Endodermal cell (in vitro differentiated cells): ENCODE data around the gene PNPLA2. TPM values are rescaled to one million over a fixed set of nuclear protein-coding genes. Genes with fewer than 3 reads are reported as not detected.

Experiments used
- DNase-seq: peaks from one replicate; pipeline ENCODE4 v3.0.0-alpha.2; 2017
- H3K27ac ChIP-seq: 2 replicates; pipeline ENCODE4 v1.5.1; 2013; ENCODE audit warnings: mild to moderate bottlenecking, low read depth, low read length, moderate library complexity
- H3K27me3 ChIP-seq: 2 replicates; pipeline ENCODE4 v1.6.1; 2013; ENCODE audit warnings: mild to moderate bottlenecking, low read length, moderate library complexity; ENCODE audit not compliant: insufficient read depth, control insufficient read depth, poor library complexity, severe bottlenecking
- H3K36me3 ChIP-seq: 2 replicates; pipeline ENCODE4 v1.7.0; 2013; ENCODE audit warnings: mild to moderate bottlenecking, low read length, moderate library complexity; ENCODE audit not compliant: control insufficient read depth, insufficient read depth
- H3K4me1 ChIP-seq: one replicate; pipeline ENCODE4 v1.7.0; 2013; ENCODE audit warnings: low read length; ENCODE audit not compliant: control insufficient read depth, insufficient read depth
- H3K4me3 ChIP-seq: 2 replicates; pipeline ENCODE4 v1.5.1; 2013; ENCODE audit warnings: mild to moderate bottlenecking, low read length, moderate library complexity
- H3K9ac ChIP-seq: 2 replicates; pipeline ENCODE4 v1.6.1; 2013; ENCODE audit warnings: mild to moderate bottlenecking, low read length, moderate library complexity; ENCODE audit not compliant: poor library complexity, severe bottlenecking; ENCODE audit errors: extremely low read depth
- H3K9me3 ChIP-seq: 2 replicates; pipeline ENCODE4 v1.6.1; 2013; ENCODE audit warnings: mild to moderate bottlenecking, low read length, moderate library complexity; ENCODE audit not compliant: control insufficient read depth
- H3K27ac Mint-ChIP-seq: 2 replicates; pipeline ENCODE4 v1.8.0; 2020; ENCODE audit warnings: mixed read lengths
- H3K27me3 Mint-ChIP-seq: 2 replicates; pipeline ENCODE4 v1.8.0; 2021; ENCODE audit warnings: mild to moderate bottlenecking, mixed read lengths; ENCODE audit not compliant: insufficient read depth
- H3K36me3 Mint-ChIP-seq: 2 replicates; pipeline ENCODE4 v1.8.0; 2020; ENCODE audit warnings: low read depth, mixed read lengths
- H3K4me1 Mint-ChIP-seq: 2 replicates; pipeline ENCODE4 v1.8.0; 2020; ENCODE audit warnings: mixed read lengths
- H3K4me3 Mint-ChIP-seq: 2 replicates; pipeline ENCODE4 v1.8.0; 2020; ENCODE audit warnings: mild to moderate bottlenecking, moderate library complexity, mixed read lengths
- H3K9me3 Mint-ChIP-seq: 2 replicates; pipeline ENCODE4 v1.8.0; 2020; ENCODE audit warnings: mild to moderate bottlenecking, mixed read lengths
- WGBS, 2 experiments: methylation state at CpG; one replicate each; pipeline versions ENCODE4 v1.1.5 to v1.1.7; 2013; ENCODE audit warnings: missing lambda C conversion rate in 2 of 2, mixed read lengths in 1 of 2; ENCODE audit not compliant: insufficient coverage in 1 of 2, insufficient read length in 1 of 2; 5-methylcytosine and 5-hydroxymethylcytosine counted together
- total RNA-seq, 2 donors: library from RNA; stranded (reverse); fragmentation: NEBNext Ultra II Directional in 1 of 2; extraction: Animal tissue kit (Norgen Biotek cat#: 25700) in 1 of 2; gene quantifications; 2 replicates in 1 of 2; 3 replicates in 1 of 2; pipeline ENCODE4 v1.2.1, GENCODE V29; 2021
- TF ChIP-seq, protein P1 (sequence below): fragments of 200-600 bp; sonication (generic); conservative IDR thresholded peaks from 2 replicates; pipeline ENCODE4 v1.5.0; 2021; ENCODE audit warnings: antibody characterized with exemption, mild to moderate bottlenecking

The PNPLA2 gene
- total RNA-seq, 2 donors from 2014 or later: 77.0 to 77.6 TPM

DNA sequence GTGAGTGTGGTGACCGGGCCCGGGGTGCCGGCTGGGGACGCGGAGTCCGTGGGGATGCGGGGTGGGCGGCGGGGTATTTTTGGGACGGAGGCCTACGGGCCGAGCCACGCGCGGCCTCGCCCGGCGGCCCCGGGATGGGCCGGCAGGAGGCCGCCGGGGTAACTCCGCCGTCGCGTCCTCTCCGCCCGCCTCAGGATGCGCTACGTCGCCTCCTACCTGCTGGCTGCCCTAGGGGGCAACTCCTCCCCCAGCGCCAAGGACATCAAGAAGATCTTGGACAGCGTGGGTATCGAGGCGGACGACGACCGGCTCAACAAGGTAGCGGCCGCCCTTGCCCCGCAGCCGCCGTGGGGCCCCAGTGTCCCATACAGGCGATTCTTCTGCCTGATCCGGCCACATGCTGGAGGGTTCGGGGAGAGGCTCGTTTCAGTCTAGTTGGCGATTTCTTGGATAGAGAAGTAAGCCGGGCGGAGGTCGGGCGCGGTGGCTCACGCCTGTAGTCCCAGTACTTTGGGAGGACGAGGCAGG is 8.6 kb upstream of the PNPLA2 start:
- peak overlapping the region; percentile 94 for H3K9ac ChIP-seq
- peak overlapping the region; percentile 38 for H3K27ac ChIP-seq
- H3K4me1 ChIP-seq: no peaks in the 10 kb centered on the region
- H3K36me3 ChIP-seq: peaks cover 31% of the 10 kb centered on the region
- TF ChIP-seq, protein P1, sequence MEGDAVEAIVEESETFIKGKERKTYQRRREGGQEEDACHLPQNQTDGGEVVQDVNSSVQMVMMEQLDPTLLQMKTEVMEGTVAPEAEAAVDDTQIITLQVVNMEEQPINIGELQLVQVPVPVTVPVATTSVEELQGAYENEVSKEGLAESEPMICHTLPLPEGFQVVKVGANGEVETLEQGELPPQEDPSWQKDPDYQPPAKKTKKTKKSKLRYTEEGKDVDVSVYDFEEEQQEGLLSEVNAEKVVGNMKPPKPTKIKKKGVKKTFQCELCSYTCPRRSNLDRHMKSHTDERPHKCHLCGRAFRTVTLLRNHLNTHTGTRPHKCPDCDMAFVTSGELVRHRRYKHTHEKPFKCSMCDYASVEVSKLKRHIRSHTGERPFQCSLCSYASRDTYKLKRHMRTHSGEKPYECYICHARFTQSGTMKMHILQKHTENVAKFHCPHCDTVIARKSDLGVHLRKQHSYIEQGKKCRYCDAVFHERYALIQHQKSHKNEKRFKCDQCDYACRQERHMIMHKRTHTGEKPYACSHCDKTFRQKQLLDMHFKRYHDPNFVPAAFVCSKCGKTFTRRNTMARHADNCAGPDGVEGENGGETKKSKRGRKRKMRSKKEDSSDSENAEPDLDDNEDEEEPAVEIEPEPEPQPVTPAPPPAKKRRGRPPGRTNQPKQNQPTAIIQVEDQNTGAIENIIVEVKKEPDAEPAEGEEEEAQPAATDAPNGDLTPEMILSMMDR: peak; percentile 29
- peak overlapping the region; percentile 99 for H3K27ac Mint-ChIP-seq
- H3K36me3 Mint-ChIP-seq: peaks cover 31% of the 10 kb centered on the region
- WGBS, 2 experiments: 0 to 1% methylated on average over 12 to 55 of the region's 55 CpGs
- H3K4me3 Mint-ChIP-seq: peak overlapping the region; percentile 85
- H3K9me3 Mint-ChIP-seq: no peaks in the 10 kb centered on the region
- DNase-seq: no peak
- H3K27me3 ChIP-seq: no peaks in the 10 kb centered on the region
- H3K4me3 ChIP-seq: peak overlapping the region; percentile 89
- H3K9me3 ChIP-seq: no peaks in the 10 kb centered on the region
- H3K27me3 Mint-ChIP-seq: no peaks in the 10 kb centered on the region
- H3K4me1 Mint-ChIP-seq: peaks cover 17% of the 10 kb centered on the region

DNA sequence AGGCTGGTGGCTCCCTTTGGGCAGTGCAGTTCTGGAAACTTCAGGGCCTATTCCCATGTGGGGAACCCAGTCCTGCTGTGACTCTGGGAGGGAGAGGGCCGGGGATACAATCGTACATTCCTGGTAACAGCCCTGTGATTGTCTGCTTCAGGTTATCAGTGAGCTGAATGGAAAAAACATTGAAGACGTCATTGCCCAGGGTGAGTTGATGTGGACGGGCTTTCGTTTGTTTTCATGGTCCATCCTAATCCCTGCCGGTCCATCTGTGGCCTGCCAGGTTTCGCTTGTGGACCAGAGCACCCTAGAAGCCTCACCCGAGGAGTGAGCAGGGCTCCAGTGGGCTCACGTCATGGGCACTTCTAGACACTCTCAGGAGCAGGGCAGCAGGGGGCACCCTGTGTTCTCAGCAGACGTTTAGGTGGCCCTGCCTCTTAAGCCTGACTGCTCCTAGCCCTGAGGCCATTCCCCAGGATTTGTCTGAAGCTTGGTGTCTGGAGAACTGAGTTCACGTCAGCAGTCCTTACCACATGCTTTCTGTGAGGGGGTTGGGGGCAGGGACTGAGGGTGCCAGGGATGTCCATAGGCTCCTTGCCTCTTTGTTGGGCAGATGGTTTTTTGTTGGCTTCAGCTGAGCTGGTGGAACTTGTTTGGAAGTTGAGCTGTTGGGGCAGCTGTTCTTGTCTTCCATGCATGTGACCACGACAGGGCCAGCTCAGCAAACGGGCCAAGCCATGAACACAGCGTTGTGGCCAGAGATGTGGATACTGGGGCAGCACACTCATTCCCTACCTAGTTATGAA is 7.1 kb upstream of the PNPLA2 start:
- no peak overlapping the region for H3K27ac ChIP-seq
- Mint-ChIP-seq H3K9me3 (no peaks in the 10 kb centered on the region), H3K4me1 (peaks cover 17% of the 10 kb centered on the region), H3K36me3 (peaks cover 31% of the 10 kb centered on the region), H3K27me3 (no peaks in the 10 kb centered on the region), H3K27ac (peak overlapping the region; percentile 89), H3K4me3 (peak overlapping the region; percentile 85)
- WGBS, 2 experiments: 92 to 94% methylated on average over 14 of the region's 14 CpGs
- H3K36me3 ChIP-seq: peaks cover 31% of the 10 kb centered on the region
- H3K4me3 ChIP-seq: peak overlapping the region; percentile 89
- TF ChIP-seq, protein P1: no peak
- no peaks in the 10 kb centered on the region for H3K27me3 ChIP-seq
- H3K4me1 ChIP-seq: no peaks in the 10 kb centered on the region
- H3K9ac ChIP-seq: peak overlapping the region; percentile 94
- DNase-seq: no peak
- no peaks in the 10 kb centered on the region for H3K9me3 ChIP-seq

DNA sequence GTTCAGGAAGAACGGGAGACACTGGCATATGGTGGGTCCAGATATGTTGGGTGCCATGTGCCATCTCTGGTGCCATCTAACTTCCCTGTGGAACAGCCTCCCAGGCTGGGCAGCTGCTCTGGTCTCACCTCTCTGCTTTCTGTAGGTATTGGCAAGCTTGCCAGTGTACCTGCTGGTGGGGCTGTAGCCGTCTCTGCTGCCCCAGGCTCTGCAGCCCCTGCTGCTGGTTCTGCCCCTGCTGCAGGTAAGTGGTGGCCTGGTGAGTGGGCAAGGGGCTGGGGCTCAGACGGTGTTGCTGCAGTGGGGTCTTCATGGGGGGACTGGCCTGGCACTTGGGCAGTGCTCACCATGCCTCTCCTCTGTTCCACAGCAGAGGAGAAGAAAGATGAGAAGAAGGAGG is 6.3 kb upstream of the PNPLA2 start:
- TF ChIP-seq, protein P1: no peak
- H3K9ac ChIP-seq: no peak overlapping the region
- H3K27ac ChIP-seq: no peak overlapping the region
- H3K27me3 ChIP-seq: no peaks in the 10 kb centered on the region
- peaks cover 17% of the 10 kb centered on the region for H3K4me1 Mint-ChIP-seq
- no peaks in the 10 kb centered on the region for H3K9me3 ChIP-seq
- H3K36me3 ChIP-seq: peaks cover 31% of the 10 kb centered on the region
- peaks cover 31% of the 10 kb centered on the region for H3K36me3 Mint-ChIP-seq
- H3K27me3 Mint-ChIP-seq: no peaks in the 10 kb centered on the region
- no peak for DNase-seq
- WGBS, 2 experiments: 97 to 100% methylated on average over 1 to 3 of the region's 3 CpGs
- H3K9me3 Mint-ChIP-seq: no peaks in the 10 kb centered on the region
- H3K27ac Mint-ChIP-seq: peak overlapping the region; percentile 58
- H3K4me3 Mint-ChIP-seq: peak overlapping the region; percentile 85
- H3K4me3 ChIP-seq: no peak overlapping the region
- H3K4me1 ChIP-seq: no peaks in the 10 kb centered on the region
